8988T (cell line): ENCODE data around the gene BEST1.
A peak's percentile ranks its signal among the peaks of the same experiment; 100 is the strongest.
"Not testable (repeated sequence)": the region's sequence is repeated elsewhere in the genome, so short reads cannot be mapped to it uniquely, and the experiment has no call there.

ENCODE experiments used
- DNase-seq: peaks from one replicate; pipeline ENCODE4 v3.0.0; 2011

BEST1 gene

GRCh38 chr11:61949169-61950034 lies 749 bp upstream of the BEST1 start:
- peak; percentile 59 for DNase-seq

GRCh38 chr11:61951484-61952135 lies 1.5 kb downstream of the BEST1 start:
- peak; percentile 13 for DNase-seq

- no peak for DNase-seq
These were observed 2.7 kb downstream of the BEST1 start for GRCh38 chr11:61952882-61953281.

- DNase-seq, result not testable (repeated sequence)
These were observed 3.5 kb downstream of the BEST1 start for GRCh38 chr11:61953632-61954031.

GRCh38 chr11:61954106-61954850 lies 4.1 kb downstream of the BEST1 start:
- peak; percentile 26 for DNase-seq

- DNase-seq, result peak; percentile 57
These were observed 4.8 kb downstream of the BEST1 start for GRCh38 chr11:61954851-61955421.

- peak; percentile 18 for DNase-seq
These were observed 5.4 kb downstream of the BEST1 start for GRCh38 chr11:61955422-61956135.

GRCh38 chr11:61956191-61957020 lies 6.3 kb downstream of the BEST1 start:
- peak; percentile 13 for DNase-seq

GRCh38 chr11:61957021-61957770 lies 7.0 kb downstream of the BEST1 start:
- DNase-seq, result no peak

- DNase-seq, result no peak
These were observed 8.4 kb downstream of the BEST1 start for GRCh38 chr11:61958590-61958989.

GRCh38 chr11:61959114-61959513 lies 9.0 kb downstream of the BEST1 start:
- DNase-seq, result peak; percentile 18

- DNase-seq, result peak; percentile 20
These were observed 9.5 kb downstream of the BEST1 start for GRCh38 chr11:61959678-61960077.

- DNase-seq, result no peak
These were observed 10.4 kb downstream of the BEST1 start for GRCh38 chr11:61960532-61960931.

- peak; percentile 27 for DNase-seq
These were observed 11.5 kb downstream of the BEST1 start for GRCh38 chr11:61961570-61962212.

- DNase-seq, result no peak
These were observed 12.3 kb downstream of the BEST1 start for GRCh38 chr11:61962213-61963015.

GRCh38 chr11:61963016-61963281 lies 12.8 kb downstream of the BEST1 start:
- DNase-seq, result no peak

- DNase-seq, result no peak
These were observed 13.3 kb downstream of the BEST1 start for GRCh38 chr11:61963282-61964057.

GRCh38 chr11:61964058-61964665 lies 14.0 kb downstream of the BEST1 start:
- no peak for DNase-seq
